ENCODE data around the gene RSPH4A.
A peak's percentile ranks its signal among the peaks of the same experiment; 100 is the strongest.
"Not testable (repeated sequence)": the region's sequence is repeated elsewhere in the genome, so short reads cannot be mapped to it uniquely, and the experiment has no call there.

RSPH4A gene

DNA sequence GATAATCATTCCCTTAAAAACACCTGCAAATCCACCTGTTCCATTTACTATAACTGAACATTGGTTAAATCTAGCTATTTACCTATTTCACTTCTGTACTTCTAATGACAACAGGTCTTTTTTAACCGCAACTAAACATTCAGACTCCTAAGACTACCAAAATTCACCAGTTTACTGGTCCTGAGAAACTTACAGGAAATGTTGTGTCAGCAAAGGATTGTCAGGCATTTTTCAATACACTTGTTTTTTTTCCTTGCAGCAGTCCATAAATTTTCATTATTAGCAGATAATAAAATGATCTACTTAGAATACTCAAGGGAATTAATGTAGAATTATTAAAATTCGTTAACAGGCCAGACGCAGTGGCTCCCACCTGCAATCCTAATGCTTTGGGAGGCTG, 47.0 kb downstream of the RSPH4A start:
- H3K27me3 Mint-ChIP-seq (ENCODE audit: low read depth) = no peaks in the 10 kb centered on the region
- peaks cover 41% of the 10 kb centered on the region for H3K4me1 Mint-ChIP-seq (ENCODE audit: low read depth)
- H3K36me3 Mint-ChIP-seq (ENCODE audit: low read depth) = peaks cover 32% of the 10 kb centered on the region
- H3K9me3 Mint-ChIP-seq = no peaks in the 10 kb centered on the region
- H3K27ac Mint-ChIP-seq = no peak overlapping the region
- no peak overlapping the region for H3K4me3 Mint-ChIP-seq

DNA sequence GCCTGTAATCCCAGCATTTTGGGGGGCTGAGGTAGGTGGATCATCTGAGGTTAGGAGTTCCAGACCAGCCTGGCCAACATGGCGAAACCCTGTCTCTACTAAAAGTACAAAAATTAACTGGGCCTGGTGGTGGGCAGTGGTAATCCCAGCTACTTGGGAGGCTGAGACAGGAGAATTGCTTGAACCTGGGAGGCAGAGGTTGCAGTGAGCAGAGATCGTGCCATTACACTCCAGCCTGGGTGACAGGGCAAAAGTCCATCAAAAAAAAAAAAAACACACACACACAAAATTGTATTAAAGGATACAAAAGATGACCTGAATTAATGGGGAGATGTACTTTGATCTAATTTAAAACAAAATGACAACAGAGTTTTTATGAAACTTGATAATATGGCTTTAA, 47.9 kb downstream of the RSPH4A start:
- H3K4me3 Mint-ChIP-seq = peak overlapping the region; percentile 9
- peaks cover 31% of the 10 kb centered on the region for H3K36me3 Mint-ChIP-seq (ENCODE audit: low read depth)
- not testable (repeated sequence) for H3K27me3 Mint-ChIP-seq (ENCODE audit: low read depth); H3K27ac Mint-ChIP-seq; H3K9me3 Mint-ChIP-seq
- H3K4me1 Mint-ChIP-seq (ENCODE audit: low read depth) = peaks cover 41% of the 10 kb centered on the region

DNA sequence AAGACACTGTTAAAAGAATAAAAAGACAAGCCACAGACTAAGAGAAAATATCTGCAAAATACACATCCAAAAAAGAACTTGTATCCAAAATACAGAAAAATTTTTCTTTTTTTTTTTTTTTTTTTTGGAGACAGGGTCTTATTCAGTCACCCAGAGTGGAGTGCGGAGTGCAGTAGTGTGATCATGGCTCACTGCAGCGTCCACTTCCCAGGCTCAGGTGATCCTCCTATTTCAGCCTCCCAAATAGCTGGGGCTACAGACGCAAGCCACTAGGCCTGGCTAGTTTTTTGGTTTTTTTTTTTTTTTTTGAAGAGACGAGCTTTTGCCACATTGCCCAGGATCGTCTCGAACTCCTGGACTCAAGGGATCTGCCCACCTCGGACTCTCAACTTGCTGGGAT, 49.2 kb downstream of the RSPH4A start:
- Mint-ChIP-seq H3K27me3 (ENCODE audit: low read depth) (no peaks in the 10 kb centered on the region), H3K4me3 (peak overlapping the region; percentile 42), H3K27ac (no peak overlapping the region), H3K36me3 (ENCODE audit: low read depth) (peaks cover 26% of the 10 kb centered on the region), H3K9me3 (no peaks in the 10 kb centered on the region), H3K4me1 (ENCODE audit: low read depth) (peaks cover 38% of the 10 kb centered on the region)

DNA sequence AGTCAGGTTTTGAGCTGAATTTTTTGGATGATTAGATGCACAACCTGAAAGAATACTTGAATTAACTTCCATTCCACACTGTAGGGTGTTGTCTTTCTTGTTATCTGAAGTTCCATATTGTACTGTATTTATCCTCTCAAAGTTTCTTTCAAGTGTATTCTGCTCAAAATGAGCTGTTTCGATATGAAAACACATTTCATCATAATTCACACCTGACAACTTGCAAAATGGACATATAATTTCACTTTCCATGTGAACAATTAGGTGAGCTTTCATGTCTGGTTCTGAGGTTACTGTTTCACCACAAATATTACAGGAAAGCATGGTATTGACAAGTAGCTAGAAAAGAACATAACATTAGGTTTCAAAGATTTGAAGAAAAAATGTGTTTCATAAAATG, 50.6 kb downstream of the RSPH4A start:
- Mint-ChIP-seq H3K27me3 (ENCODE audit: low read depth) (peaks cover 8% of the 10 kb centered on the region), H3K9me3 (no peaks in the 10 kb centered on the region), H3K36me3 (ENCODE audit: low read depth) (peaks cover 23% of the 10 kb centered on the region), H3K4me3 (peak overlapping the region; percentile 69), H3K4me1 (ENCODE audit: low read depth) (peaks cover 35% of the 10 kb centered on the region), H3K27ac (no peak overlapping the region)

DNA sequence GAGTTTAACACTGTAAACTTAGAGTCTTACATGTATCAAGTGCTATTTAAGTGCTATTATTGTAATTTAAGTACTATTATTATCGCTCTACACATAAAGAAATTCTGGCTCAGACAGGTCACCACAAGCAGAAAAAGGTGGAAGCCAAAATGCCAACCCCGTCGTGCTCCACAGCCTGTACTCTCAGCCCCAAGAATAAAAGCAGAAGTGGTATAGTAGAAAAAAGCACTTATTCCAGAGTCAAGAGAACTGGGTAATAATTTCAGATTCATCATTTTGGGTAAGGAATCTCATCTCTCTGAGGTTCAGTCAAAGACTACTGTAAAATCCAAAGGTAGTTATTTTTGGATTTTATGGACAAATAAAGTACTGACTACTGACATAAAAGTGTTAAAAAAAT, 51.3 kb downstream of the RSPH4A start:
- Mint-ChIP-seq H3K27ac (peak overlapping the region; percentile 93), H3K36me3 (ENCODE audit: low read depth) (peaks cover 18% of the 10 kb centered on the region), H3K4me1 (ENCODE audit: low read depth) (peaks cover 29% of the 10 kb centered on the region), H3K9me3 (no peaks in the 10 kb centered on the region), H3K4me3 (peak overlapping the region; percentile 94), H3K27me3 (ENCODE audit: low read depth) (peaks cover 11% of the 10 kb centered on the region)

DNA sequence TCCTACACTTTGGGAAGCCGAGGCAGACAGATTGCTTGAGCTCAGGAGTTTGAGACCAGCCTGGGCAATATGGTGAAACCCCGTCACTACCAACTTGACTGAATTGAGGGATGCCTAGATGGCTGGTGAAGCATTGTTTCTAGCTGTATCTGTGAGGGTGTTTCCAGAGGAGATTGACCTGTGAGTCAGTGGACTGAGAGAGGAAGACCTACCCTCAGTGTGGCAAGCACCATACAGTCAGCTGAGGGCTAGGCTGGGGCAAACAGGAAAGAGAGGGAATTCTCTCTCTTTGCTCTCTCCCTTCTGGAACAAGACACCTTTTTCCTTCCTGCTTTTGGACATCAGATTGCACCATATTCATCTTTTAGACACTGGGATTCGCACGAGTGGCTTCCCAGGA, 56.0 kb downstream of the RSPH4A start:
- Mint-ChIP-seq H3K27ac (no peak overlapping the region), H3K36me3 (ENCODE audit: low read depth) (no peaks in the 10 kb centered on the region), H3K27me3 (ENCODE audit: low read depth) (peaks cover 23% of the 10 kb centered on the region), H3K4me1 (ENCODE audit: low read depth) (peaks cover 3% of the 10 kb centered on the region), H3K9me3 (no peaks in the 10 kb centered on the region), H3K4me3 (no peak overlapping the region)

DNA sequence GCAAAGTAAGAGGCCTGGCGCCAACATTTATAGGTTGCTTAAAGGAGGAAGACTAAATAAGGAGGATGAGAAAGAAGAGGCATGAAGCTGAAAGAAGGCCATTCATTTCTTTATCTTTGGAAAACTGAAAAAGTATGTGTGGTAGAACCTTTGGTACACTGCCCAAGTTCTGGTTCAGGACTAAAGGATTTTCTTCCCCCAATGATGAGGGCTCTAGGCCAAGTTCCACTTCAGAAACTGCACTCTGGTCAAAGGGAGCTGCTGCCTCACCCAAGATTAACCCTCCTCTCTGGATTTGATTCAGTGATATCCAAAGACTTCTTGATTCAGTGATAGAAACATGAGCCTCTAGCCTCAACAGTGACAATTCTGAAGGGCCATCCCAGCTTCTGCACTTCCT, 59.7 kb downstream of the RSPH4A start:
- H3K9me3 Mint-ChIP-seq = no peaks in the 10 kb centered on the region
- no peak overlapping the region for H3K4me3 Mint-ChIP-seq
- H3K27ac Mint-ChIP-seq = no peak overlapping the region
- peaks cover 22% of the 10 kb centered on the region for H3K27me3 Mint-ChIP-seq (ENCODE audit: low read depth)
- no peaks in the 10 kb centered on the region for H3K36me3 Mint-ChIP-seq (ENCODE audit: low read depth)
- H3K4me1 Mint-ChIP-seq (ENCODE audit: low read depth) = peaks cover 5% of the 10 kb centered on the region

DNA sequence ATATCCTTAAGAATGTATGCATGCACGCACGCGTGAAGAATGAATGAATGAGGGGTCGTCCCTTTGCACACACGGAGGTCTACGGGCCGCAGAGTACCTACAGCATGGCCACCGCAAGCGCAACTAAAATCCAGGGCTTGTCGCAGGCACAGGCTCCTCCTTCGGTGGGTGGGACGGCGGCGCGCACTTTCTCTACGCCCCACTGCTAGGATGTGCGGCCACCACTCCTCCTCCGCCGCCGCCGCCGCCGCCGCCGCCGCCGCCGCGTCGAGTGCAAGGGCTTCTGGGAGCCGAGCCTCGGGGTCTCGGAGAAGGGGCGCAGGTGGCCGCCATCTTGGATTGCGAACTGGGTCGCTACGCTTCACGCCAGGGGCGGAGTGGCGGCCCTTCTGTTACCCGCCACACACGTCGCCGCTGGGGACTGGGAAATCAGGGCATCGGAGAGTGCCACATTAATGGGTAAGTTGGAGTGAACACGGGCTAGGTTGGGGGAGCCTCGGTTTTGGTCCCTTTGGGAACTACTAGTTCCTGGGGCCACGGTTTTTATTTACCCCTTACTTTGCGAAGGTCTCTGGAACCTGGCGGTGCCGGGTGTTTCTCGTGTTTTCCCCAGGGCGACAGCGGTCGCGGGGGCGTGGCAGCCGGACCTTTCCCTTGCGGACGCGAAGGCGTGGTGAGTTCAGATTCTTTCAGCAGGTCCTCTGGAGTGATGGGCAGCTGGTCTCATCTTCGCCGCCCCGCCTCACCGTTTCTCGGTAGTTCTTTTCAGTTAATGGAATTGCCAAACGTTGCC, 64.8 kb downstream of the RSPH4A start, which contains the start of gene KPNA5:
Gene KPNA5, plus strand, starts transcription at position 332 of the 793 bp plus-strand sequence. Its CDS starts 124 bp downstream, at position 456.
- no peaks in the 10 kb centered on the region for H3K9me3 Mint-ChIP-seq
- no peaks in the 10 kb centered on the region for H3K27me3 Mint-ChIP-seq (ENCODE audit: low read depth)
- H3K27ac Mint-ChIP-seq = peak within 1 kb of the TSS; percentile 99
- H3K4me3 Mint-ChIP-seq = peak within 1 kb of the TSS; percentile 99
- peaks cover 13% of the 10 kb centered on the region for H3K36me3 Mint-ChIP-seq (ENCODE audit: low read depth)
- H3K4me1 Mint-ChIP-seq (ENCODE audit: low read depth) = peaks cover 20% of the 10 kb centered on the region

DNA sequence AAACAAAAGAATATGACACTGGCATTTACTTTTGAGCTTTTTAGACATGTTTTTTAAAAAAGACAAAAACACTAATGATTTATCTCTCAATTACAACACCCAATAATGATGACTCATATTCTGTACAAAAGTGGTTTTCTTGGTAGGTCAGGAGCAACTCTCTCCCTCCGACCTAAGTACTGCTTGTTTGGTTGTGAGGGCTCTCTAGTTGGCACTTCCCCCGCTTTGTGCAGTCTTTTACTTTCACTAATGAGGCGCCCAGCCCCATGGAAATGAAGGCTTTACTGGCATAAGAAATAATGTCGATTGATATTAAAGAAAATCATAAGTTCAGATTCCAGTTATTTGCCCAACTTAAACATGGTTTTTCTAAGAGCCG, 66.0 kb downstream of the RSPH4A start:
- Mint-ChIP-seq H3K9me3 (no peaks in the 10 kb centered on the region), H3K27me3 (ENCODE audit: low read depth) (no peaks in the 10 kb centered on the region), H3K36me3 (ENCODE audit: low read depth) (peaks cover 17% of the 10 kb centered on the region), H3K4me3 (peak overlapping the region; percentile 99), H3K27ac (peak overlapping the region; percentile 53), H3K4me1 (ENCODE audit: low read depth) (peaks cover 25% of the 10 kb centered on the region)
